B cell (primary cell): Measurements from ENCODE around the gene RAB9A.

ENCODE experiments used
- CTCF ChIP-seq: fragments of 200-600 bp; IDR thresholded peaks from one replicate; pipeline ENCODE4 v1.8.0; 2022; ENCODE audit warnings: antibody characterized with exemption, mild to moderate bottlenecking
- EZH2 ChIP-seq: IDR thresholded peaks from 2 replicates; pipeline ENCODE4 v1.6.1; 2012; ENCODE audit warnings: borderline replicate concordance, low read depth, mild to moderate bottlenecking, moderate library complexity, low read length; ENCODE audit not compliant: insufficient read depth, poor library complexity, severe bottlenecking

GRCh38 chrX:13667919-13668318 lies 21.0 kb upstream of the RAB9A start:
- TF ChIP-seq CTCF (no peak), EZH2 (no peak)
